ENCODE results near the gene IL37.
"Not testable (repeated sequence)": the region's sequence is repeated elsewhere in the genome, so short reads cannot be mapped to it uniquely, and the experiment has no call there.

The IL37 gene

GRCh38 chr2:112923237-112923966, 12.4 kb downstream of the IL37 start:
- DNase-seq (ENCODE audit: low read depth) = no peak

GRCh38 chr2:112923967-112924338, 13.0 kb downstream of the IL37 start:
- DNase-seq (ENCODE audit: low read depth) = no peak

DNA sequence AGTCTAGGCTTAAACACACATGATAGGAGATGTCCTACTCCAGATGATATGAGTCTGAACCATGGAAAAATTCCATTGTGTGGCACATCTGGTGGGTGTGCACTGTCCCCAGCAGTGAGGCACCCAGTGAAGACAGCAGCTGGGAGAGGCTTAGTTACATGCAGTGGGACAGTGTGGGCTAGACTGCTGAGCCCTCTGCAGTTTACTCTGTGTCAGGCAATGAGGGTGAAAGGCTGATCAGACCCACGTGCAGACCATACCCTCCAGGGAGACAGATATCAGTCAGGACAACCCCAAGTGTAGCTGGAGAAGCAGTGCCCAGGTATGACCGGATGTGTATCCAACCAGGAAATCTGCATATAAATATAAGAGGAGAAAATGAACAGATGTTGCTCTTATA, 13.4 kb downstream of the IL37 start:
- no peak for DNase-seq (ENCODE audit: low read depth)

DNA sequence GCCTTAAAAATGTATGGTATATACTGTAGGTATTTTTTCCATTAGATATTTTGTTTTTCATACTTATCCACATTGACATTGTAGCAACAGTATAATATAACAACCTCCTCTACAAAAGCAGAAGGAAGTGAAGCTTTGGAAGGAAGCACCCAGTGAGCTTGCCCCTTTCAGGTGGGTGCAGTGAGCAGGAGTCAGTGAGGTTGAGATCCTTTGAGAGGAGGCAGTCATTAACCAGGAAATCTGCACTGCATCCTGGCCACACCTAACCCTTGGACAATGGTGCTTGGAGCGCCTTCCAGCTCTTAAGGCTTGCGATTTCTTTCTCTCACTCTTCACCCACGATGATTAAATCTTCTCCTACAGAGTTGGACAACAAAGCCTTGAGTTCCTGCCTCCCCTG, 13.9 kb downstream of the IL37 start:
- DNase-seq (ENCODE audit: low read depth) = no peak

DNA sequence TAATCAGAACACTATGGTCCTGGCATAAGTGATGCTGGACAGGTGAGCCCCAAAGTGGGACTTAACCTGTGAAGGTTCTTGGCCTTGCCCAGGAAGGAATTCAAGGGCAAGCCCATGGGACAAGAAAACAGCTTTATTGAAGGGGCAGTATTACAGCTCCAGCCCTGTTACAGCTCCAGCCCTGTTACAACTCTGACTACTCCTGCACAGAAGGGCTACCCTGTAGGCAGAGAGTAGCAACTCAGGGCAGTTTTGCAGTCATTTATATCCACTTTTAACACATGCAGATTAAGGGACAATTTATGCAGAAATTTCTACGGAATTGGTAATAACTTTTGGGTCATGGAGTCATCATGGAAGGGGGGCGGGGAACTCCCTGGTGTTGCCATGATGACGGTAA, 15.7 kb downstream of the IL37 start:
- DNase-seq (ENCODE audit: low read depth) = no peak

DNA sequence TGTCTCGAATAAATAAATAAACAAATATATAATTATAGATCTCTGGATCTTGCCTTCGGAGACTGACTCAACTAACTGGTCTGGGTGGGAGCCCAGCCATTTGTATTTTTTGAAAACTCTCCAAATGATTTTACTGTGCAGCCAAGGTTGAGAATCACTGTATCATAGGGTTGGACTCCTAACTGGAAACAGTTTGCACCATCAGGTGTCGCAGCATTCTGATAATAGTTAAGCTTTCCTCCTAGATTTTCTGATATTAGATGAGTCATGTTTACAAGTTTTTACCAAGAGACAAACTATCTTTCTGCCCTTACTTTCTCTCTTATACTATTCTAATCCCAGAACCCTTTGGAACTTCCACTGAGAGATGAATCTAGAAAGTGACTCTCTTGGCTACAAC, 16.8 kb downstream of the IL37 start:
- no peak for DNase-seq (ENCODE audit: low read depth)

DNA sequence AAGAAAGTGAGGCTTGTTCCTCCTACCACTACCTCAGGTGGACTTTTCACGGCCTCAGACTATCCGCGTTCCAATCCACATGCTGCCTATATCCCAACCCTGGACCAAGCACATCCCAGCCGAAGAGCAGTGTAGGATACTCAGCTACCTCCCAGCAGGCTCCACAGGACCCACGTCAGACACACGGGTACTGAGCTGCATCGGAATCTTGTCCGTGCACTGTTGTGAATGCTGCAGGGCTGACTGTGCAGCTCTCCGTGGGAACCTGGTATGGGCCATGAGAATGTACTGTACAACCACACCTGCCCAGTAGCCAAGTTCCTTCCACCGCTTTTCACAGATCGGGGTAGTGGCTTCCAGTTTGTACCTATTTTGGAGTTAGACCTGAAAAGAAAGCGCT, 22.3 kb downstream of the IL37 start:
- no peak for DNase-seq (ENCODE audit: low read depth)

DNA sequence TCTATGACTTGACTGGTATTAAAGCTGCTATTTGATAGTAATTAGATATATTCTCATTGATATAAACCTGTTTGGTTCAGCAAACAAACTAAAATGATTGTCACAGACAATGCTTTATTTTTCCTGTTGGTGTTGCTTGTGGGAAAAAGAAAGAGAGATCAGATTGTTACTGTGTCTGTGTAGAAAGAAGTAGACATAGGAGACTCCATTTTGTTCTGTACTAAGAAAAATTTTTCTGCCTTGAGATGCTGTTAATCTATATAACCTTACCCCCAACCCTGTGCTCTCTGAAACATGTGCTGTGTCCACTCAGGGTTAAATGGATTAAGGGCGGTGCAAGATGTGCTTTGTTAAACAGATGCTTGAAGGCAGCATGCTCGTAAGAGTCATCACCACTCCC, 23.2 kb downstream of the IL37 start:
- DNase-seq (ENCODE audit: low read depth) = not testable (repeated sequence)

DNA sequence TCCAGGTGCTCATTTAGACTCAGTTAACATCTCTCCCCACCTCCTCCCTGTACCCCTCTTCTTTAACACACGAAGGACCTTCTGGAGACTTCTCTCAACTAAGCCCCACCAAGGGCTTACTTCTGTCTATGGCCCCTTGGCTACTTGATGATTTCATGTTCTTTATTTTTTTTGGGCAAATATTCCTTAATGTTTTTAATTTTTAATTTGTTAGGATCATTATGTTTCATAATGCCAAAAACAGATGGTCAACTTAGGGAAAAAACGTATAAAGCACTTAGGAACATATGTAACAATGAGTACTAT, 25.9 kb downstream of the IL37 start:
- no peak for DNase-seq (ENCODE audit: low read depth)

GRCh38 chr2:112938904-112939303, 27.9 kb downstream of the IL37 start:
- DNase-seq (ENCODE audit: low read depth) = no peak

- DNase-seq (ENCODE audit: low read depth) = no peak
Observed at GRCh38 chr2:112939425-112939824, 28.5 kb downstream of the IL37 start.

- no peak for DNase-seq (ENCODE audit: low read depth)
Observed at GRCh38 chr2:112940859-112941625, 30.1 kb downstream of the IL37 start.

DNA sequence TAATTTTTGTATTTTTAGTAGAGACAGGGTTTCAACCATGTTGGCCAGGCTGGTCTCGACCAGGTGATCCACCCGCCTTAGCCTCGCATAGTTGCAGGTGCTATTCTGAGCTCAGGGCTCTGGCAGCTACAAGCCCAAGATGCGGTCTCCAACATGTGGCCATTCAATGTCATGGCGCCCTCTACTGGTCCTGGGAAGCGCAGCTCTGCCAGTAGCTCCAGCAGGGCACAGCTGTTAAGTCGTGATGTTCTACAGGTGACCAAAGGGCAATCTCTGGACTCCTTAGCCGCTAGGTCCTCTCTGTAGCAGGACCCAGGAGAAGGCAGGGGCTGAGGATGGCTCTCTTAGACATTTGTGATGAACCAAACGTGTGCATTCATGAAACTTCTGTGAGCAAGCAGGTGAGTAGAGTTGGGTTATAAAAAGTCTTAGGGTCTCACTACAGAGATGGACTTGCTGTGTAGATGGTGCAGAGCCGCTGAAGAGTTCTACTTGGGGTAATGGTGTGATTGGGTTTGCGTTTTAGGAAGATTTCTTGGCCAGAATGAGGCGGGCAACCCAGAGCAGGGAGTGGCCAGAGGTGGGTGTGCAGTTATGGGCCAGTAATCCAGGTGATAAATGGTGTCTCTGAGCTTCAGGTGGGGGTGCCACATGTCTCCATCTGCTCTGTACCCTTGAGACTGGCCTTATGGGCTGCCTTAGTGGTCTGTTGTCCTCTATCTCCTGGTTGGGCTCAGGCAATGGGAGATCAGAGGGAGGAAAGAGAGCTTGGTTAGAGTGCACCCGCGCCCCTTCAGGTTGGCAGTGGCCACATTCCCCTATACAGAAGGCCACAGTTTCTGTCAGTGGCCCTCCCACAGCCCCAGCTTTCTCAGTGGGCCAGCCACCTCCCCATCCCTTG, 31.0 kb downstream of the IL37 start:
- DNase-seq (ENCODE audit: low read depth) = peak; percentile 6

DNA sequence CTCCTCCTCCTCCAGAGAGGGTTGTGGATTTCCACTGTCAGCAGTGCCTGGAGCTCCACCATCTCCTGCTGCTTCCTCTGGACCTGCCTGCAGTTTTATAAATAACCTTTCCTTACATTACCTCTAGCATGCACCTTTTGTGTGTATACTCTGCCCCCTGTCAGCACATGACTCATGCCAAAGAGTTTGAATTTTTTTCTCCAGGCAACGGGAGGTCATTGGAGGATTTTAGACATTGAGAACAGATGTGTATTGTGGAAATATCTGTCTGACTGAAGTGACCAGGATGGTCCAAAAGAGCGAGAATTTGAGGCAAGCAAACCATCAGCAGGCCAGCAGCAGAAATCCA, 31.7 kb downstream of the IL37 start:
- no peak for DNase-seq (ENCODE audit: low read depth)

- DNase-seq (ENCODE audit: low read depth) = no peak
Observed at GRCh38 chr2:112944971-112945370, 34.0 kb downstream of the IL37 start.

DNA sequence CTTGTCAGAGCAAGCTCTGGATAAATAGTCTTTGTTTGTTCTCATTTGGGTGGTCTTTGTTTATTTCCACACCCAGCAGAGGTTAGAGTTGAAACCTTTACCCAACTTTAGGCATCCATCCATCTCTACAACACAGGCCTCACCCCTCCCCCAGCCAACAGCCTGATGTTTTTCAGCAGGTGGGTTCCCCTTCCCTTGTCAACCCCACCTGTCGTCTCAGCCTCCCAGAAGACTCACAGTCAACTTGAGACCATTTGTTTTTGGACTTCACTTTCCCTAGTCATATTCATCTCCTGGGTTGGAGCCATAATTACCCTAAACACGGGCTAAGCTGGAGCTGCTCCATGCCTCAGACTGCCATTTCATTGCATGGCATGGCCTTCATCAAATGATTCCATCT, 35.1 kb downstream of the IL37 start:
- DNase-seq (ENCODE audit: low read depth) = no peak

DNA sequence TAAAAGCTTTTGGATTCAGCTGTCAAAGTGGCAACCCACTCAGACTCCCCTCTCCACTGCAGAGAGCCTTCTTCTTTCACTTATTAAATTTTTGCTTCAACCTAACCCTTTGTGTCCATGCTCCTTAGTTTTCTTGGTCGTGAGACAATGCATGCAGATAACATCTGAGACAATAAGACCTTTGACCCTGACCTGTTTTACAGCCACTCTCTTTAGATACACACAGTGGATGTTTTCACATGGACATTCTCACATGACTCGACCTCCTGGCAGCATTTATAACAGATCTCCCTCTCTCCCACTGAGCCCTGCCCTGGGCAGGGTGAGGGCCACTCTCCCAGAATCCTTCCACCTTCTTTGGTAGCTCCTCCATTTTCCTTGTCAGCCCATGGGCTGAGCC, 36.4 kb downstream of the IL37 start:
- no peak for DNase-seq (ENCODE audit: low read depth)

DNA sequence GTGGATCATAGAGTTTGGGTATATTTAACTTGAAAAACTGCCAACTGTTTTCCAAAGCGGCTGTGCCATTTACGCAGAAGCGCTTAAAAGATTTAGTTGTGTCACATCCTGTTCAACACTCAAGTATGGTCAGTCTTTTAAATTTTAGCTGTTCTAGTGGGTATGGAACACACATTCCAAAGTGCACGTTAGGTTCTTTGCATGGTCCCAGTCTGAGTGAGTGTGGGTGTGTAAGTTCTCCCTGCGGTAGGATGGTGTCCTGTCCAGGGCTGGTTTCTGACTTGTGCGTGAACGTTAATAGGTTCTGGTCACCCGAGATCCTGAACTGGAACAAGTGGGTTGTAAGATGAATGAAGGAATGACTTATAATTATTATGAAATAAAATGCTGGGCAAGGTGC, 38.5 kb downstream of the IL37 start:
- DNase-seq (ENCODE audit: low read depth) = no peak

DNA sequence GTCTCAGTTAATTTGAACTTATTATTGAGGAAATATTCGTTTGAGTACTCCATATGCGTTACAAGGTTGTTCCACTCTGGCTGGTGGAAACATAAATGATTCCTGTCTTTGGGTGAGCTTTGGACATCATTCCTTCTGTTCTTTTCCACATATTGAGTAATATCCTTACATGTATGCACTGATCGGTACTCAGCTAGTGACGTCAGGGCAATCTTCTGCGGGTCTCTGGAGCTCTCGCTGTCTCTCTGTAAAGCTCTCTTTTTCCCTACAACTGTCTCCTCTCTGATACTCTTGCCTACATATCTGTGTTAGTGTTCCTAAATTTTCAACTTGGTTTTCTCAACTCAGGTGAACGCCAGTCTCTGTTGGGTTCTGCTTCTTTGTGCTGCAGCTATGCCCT, 43.4 kb downstream of the IL37 start:
- DNase-seq (ENCODE audit: low read depth) = no peak

- no peak for DNase-seq (ENCODE audit: low read depth)
Observed at GRCh38 chr2:112957511-112957910, 46.5 kb downstream of the IL37 start.

GRCh38 chr2:112958428-112959108, 47.6 kb downstream of the IL37 start:
- peak; percentile 1 for DNase-seq (ENCODE audit: low read depth)

DNA sequence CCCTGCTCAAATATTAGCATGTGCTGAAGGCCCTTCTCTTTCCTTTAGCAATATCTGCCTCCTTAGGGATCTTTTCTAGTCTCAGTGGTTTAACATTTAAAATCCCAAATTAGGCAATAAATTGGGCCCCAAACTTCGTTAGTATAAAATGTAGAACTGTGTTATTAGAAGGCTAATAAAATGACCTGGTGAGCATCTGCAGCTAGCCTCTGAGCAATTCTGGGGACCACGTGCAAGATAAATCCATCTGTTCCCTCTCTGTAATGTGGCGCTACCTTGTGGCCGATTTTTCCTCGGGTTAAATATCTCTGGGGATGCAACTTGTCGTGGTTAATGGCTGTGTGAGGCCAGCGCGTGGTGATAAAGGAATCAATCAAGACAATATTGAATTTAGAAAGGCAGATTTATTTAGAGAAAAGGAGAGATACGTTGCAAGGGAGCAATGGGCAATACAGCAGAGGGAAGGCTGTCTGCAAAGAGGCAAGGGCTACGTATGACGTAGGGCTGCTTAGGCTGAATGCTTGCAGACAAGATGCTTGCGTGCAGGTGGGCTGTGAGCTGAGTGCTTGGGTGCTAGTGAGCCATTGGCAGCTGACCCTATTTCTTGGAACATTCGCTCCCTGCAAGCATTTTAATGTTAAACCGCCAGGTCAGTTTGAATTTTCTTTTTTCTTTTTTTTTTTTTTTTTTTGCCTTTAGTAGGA, 48.3 kb downstream of the IL37 start:
- DNase-seq (ENCODE audit: low read depth) = no peak
